NCI-H82 treated with DMSO at 0.1 percent for 48 hours (cell line): ENCODE data around the gene TBC1D4.
A peak's percentile ranks its signal among the peaks of the same experiment; 100 is the strongest.

Experiments used
- DNase-seq: peaks from one replicate; lab custom pipeline; 2025; ENCODE audit not compliant: unreplicated experiment; lab: John Stamatoyannopoulos, UW

The TBC1D4 gene

GRCh38 chr13:75395066-75395465, 86.9 kb downstream of the TBC1D4 start:
- no peak for DNase-seq

GRCh38 chr13:75393839-75394520, 88.0 kb downstream of the TBC1D4 start:
- no peak for DNase-seq

DNA sequence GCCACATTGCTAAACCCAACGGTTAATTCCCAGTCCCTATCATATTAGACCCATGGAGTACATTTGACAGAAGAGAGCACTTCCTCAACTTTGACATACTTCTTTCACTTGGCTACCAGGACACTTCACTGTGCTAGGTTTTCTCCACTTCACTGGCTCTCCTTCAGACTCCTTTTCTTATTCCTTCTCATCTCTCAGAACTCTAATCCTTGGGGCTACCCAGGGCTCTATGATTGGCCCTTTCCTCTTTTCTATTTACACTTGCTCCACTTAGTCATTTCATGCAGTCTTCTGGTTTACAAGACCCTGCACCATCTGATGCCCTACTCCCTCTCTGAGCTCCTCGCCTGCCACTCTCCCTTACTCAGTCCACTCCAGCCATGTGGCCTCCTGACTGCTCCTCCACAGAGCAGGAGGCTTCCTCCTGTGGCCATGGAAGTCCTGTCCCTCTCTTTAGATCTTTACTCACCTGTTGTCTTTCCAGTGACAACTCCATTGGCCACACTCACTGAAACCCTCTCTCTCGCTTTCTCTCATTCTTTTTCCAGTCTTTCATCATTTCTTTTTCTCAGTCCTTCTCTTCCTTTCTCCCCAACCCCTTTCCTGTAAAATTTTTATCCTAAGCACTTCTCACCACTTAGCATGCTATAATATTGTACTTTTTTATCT, 90.4 kb downstream of the TBC1D4 start:
- DNase-seq, result no peak

GRCh38 chr13:75390229-75390628, 91.7 kb downstream of the TBC1D4 start:
- no peak for DNase-seq

GRCh38 chr13:75385708-75386083, 96.3 kb downstream of the TBC1D4 start:
- DNase-seq, result no peak

GRCh38 chr13:75384879-75385707, 96.9 kb downstream of the TBC1D4 start:
- no peak for DNase-seq

GRCh38 chr13:75383064-75383715, 98.8 kb downstream of the TBC1D4 start:
- DNase-seq, result no peak

- no peak for DNase-seq
Measured at GRCh38 chr13:75378301-75378700, 103.7 kb downstream of the TBC1D4 start.

- DNase-seq, result no peak
Measured at GRCh38 chr13:75376792-75377402, 105.1 kb downstream of the TBC1D4 start.

GRCh38 chr13:75375329-75375728, 106.6 kb downstream of the TBC1D4 start:
- no peak for DNase-seq

DNA sequence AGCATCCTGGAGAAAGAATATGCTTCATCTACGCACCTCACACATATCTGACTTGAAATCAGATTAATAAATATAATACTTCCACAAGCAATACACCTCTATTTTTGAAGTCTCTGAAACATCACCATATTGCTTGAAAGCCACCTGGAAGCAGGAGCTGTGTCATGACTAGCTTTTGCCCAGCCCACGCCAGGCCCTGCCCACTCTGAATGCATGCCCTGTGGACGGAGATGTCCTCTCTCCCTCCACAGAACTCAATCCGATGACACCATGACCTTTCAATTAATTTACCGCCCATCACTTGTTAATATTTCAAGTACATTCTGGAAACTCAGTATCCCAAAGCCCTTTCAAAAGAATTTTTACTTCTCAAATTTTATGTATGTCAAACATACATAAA, 108.0 kb downstream of the TBC1D4 start:
- no peak for DNase-seq

GRCh38 chr13:75372923-75373841, 108.8 kb downstream of the TBC1D4 start:
- DNase-seq, result no peak

DNA sequence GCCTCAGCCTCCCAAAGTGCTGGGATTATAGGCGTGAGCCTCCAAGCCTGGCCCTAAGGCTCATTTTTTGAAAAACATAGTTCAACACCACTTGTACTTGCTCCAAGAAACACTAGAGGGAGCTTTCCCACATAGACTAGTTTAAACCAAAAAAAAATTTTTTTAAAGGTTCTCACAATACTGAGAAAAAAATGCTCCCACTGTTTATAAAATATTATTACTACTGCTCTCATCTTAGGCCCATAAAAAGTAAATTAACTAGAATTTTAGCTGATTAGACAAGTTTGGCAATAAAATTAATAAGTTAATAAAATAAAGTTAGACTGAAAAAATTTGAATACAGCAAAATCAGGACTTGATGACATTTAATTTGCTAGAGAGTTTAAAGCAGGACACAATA, 109.5 kb downstream of the TBC1D4 start:
- peak; percentile 26 for DNase-seq

- DNase-seq, result no peak
Measured at GRCh38 chr13:75371203-75371602, 110.8 kb downstream of the TBC1D4 start.

GRCh38 chr13:75370774-75371173, 111.2 kb downstream of the TBC1D4 start:
- no peak for DNase-seq

GRCh38 chr13:75369981-75370380, 112.0 kb downstream of the TBC1D4 start:
- no peak for DNase-seq

GRCh38 chr13:75368167-75368566, 113.8 kb downstream of the TBC1D4 start:
- DNase-seq, result no peak

- no peak for DNase-seq
Measured at GRCh38 chr13:75366380-75367280, 115.3 kb downstream of the TBC1D4 start.

DNA sequence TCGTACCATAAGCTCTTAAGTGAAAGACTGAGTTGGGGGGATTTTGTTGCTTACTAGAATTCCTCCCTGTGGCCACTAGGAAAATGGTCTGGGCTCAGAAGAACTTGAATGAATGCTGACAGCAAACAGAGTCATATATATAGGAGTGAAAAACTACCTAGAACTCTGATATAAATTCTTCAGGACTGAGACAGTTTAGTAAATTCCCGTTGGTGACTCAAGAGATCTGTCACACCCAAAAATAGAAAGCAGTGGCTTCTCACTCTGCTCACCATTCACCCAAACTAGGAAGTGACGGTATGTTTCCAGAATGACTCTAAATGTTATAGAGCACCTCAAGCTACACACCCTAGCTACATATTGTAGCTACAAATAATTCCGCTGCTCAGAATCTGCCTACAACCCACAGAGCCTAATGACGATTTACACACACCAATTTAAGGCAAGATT, 116.2 kb downstream of the TBC1D4 start:
- no peak for DNase-seq
